ENCODE data around the gene BBS2. TPM values are rescaled to one million over a fixed set of nuclear protein-coding genes. Genes with fewer than 3 reads are reported as not detected.

BBS2 gene
- total RNA-seq, 1 donor: 62.2 TPM

DNA sequence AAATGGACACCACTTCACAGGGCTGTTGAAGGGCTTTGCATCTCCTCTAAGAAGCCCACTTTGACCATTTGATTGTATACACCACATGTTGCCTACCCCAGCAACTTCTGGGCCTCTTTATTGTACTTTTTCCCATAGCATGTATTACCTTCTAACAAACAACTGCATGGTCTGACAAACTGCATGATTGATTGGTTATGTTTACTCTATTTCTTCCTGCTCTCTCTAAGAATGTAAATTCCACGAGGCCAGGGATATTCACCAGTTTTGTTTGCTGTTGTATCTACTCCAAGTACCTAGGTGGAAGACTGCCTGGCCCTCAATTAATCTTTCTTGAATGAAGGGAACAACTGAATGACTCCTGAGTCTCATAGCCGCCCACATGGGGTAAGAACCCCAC, 22.2 kb upstream of the BBS2 start:
- Histone ChIP-seq H3K4me3 (ENCODE audit: insufficient read depth, low read length) (no peak overlapping the region), H3K27me3 (ENCODE audit: insufficient read depth, low read length) (peaks cover 5% of the 10 kb centered on the region), H2AFZ (ENCODE audit: low read length) (no peak overlapping the region), H3K4me2 (ENCODE audit: insufficient read depth, low read length) (no peak overlapping the region), H3K9me3 (ENCODE audit: low read depth, low read length) (no peaks in the 10 kb centered on the region), H3K4me1 (ENCODE audit: insufficient read depth, low read length) (no peaks in the 10 kb centered on the region), H3K36me3 (ENCODE audit: insufficient read depth, low read length) (no peaks in the 10 kb centered on the region), H4K20me1 (ENCODE audit: insufficient read depth, low read length) (no peaks in the 10 kb centered on the region), H3K27ac (ENCODE audit: low read depth, low read length) (no peak overlapping the region), H3K79me2 (ENCODE audit: insufficient read depth, low read length) (no peaks in the 10 kb centered on the region)
- no peak for DNase-seq (ENCODE audit: insufficient read length, low spot score, missing footprints)
- TF ChIP-seq, protein P1, sequence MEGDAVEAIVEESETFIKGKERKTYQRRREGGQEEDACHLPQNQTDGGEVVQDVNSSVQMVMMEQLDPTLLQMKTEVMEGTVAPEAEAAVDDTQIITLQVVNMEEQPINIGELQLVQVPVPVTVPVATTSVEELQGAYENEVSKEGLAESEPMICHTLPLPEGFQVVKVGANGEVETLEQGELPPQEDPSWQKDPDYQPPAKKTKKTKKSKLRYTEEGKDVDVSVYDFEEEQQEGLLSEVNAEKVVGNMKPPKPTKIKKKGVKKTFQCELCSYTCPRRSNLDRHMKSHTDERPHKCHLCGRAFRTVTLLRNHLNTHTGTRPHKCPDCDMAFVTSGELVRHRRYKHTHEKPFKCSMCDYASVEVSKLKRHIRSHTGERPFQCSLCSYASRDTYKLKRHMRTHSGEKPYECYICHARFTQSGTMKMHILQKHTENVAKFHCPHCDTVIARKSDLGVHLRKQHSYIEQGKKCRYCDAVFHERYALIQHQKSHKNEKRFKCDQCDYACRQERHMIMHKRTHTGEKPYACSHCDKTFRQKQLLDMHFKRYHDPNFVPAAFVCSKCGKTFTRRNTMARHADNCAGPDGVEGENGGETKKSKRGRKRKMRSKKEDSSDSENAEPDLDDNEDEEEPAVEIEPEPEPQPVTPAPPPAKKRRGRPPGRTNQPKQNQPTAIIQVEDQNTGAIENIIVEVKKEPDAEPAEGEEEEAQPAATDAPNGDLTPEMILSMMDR (IDR thresholded peaks at IDR 0.05; ENCODE audit: extremely low read depth, low read depth, low read length): no peak

DNA sequence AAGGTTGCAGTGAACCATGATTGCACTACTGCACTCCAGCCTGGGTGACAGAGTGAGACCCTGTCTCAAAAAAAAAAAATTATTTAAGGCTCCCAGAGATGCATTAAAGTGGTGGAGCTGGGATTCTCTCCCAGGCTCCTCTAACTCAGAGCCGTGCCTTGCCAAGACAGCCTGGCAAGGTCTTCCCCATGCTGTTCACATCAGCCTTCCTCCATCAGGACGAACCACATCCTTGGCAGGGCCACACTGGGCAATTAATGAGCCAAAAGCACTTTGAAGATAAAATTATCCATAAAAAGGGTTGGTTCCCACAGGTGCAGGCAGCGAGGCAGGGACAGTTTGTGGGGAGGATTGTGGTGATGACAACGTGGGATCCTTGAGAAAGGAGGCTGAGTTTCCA, 19.8 kb upstream of the BBS2 start:
- Histone ChIP-seq H3K4me2 (ENCODE audit: insufficient read depth, low read length) (no peak overlapping the region), H3K4me3 (ENCODE audit: insufficient read depth, low read length) (no peak overlapping the region)
- TF ChIP-seq, protein P1 (IDR thresholded peaks at IDR 0.05; ENCODE audit: extremely low read depth, low read depth, low read length): no peak

DNA sequence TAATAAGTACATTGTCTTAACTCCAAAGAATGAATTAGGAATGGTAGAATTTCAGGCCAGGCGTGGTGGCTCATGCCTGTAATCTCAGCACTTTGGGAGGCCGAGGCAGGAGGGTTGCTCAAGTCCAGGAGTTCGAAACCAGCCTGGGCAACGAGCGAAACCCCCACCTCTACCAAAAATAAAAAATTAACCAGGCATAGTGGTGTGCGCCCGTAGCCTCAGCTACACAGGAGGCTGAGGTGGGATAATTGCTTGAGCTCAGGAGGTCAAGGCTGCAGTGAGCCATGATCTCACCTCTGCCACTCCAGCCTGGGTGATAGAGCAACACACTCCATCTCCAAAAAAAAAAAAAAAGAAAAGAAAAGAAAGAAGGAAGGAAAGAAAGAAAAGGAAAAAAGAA, 18.5 kb upstream of the BBS2 start:
- H4K20me1 ChIP-seq (ENCODE audit: insufficient read depth, low read length): no peaks in the 10 kb centered on the region
- DNase-seq (ENCODE audit: insufficient read length, low spot score, missing footprints): no peak

More for the DNA sequence above, 19.8 kb upstream of the BBS2 start:
- no peaks in the 10 kb centered on the region for H3K4me1 ChIP-seq (ENCODE audit: insufficient read depth, low read length)
- no peaks in the 10 kb centered on the region for H3K9me3 ChIP-seq (ENCODE audit: low read depth, low read length)
- H3K27me3 ChIP-seq (ENCODE audit: insufficient read depth, low read length): peaks cover 10% of the 10 kb centered on the region
- no peak for DNase-seq (ENCODE audit: insufficient read length, low spot score, missing footprints)
- H4K20me1 ChIP-seq (ENCODE audit: insufficient read depth, low read length): no peaks in the 10 kb centered on the region
- H3K27ac ChIP-seq (ENCODE audit: low read depth, low read length): no peak overlapping the region
- H2AFZ ChIP-seq (ENCODE audit: low read length): peak overlapping the region; percentile 51
- no peaks in the 10 kb centered on the region for H3K36me3 ChIP-seq (ENCODE audit: insufficient read depth, low read length)
- no peaks in the 10 kb centered on the region for H3K79me2 ChIP-seq (ENCODE audit: insufficient read depth, low read length)

DNA sequence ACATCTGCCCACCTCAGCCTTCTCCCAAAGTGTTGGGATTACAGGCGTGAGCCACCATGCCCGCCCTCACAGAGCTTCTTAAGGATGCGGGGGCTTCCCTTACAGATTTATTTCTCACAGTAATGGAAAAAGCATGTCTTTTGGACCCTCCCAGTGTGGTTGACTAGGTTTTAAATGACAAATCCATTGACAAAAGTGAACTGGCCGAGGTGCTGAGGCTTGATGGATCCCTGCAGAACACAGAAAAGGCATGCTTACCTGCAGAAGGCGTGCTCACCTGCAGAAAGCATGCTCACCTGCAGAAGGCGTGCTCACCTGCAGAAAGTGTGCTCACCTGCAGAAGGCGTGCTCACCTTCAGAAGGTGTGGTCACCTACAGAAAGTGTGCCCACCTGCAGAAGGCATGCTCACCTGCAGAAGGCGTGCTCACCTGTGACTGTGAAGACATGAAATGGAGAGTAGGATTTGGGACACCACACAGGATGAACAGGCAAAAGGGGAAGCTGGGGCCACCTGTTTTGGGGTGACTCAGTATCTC, 15.1 kb upstream of the BBS2 start:
- H2AFZ ChIP-seq (ENCODE audit: low read length): no peak overlapping the region
- no peak overlapping the region for H3K4me2 ChIP-seq (ENCODE audit: insufficient read depth, low read length)
- H4K20me1 ChIP-seq (ENCODE audit: insufficient read depth, low read length): no peaks in the 10 kb centered on the region
- H3K4me3 ChIP-seq (ENCODE audit: insufficient read depth, low read length): no peak overlapping the region
- peaks cover 13% of the 10 kb centered on the region for H3K27me3 ChIP-seq (ENCODE audit: insufficient read depth, low read length)
- H3K9me3 ChIP-seq (ENCODE audit: low read depth, low read length): no peaks in the 10 kb centered on the region
- no peaks in the 10 kb centered on the region for H3K4me1 ChIP-seq (ENCODE audit: insufficient read depth, low read length)
- TF ChIP-seq, protein P1 (IDR thresholded peaks at IDR 0.05; ENCODE audit: extremely low read depth, low read depth, low read length): no peak
- H3K27ac ChIP-seq (ENCODE audit: low read depth, low read length): no peak overlapping the region
- H3K79me2 ChIP-seq (ENCODE audit: insufficient read depth, low read length): no peaks in the 10 kb centered on the region
- DNase-seq (ENCODE audit: insufficient read length, low spot score, missing footprints): no peak
- H3K36me3 ChIP-seq (ENCODE audit: insufficient read depth, low read length): no peaks in the 10 kb centered on the region

More for the DNA sequence above, 18.5 kb upstream of the BBS2 start:
- H3K4me3 ChIP-seq (ENCODE audit: insufficient read depth, low read length): no peak overlapping the region
- no peak overlapping the region for H3K27ac ChIP-seq (ENCODE audit: low read depth, low read length)
- H3K9me3 ChIP-seq (ENCODE audit: low read depth, low read length): no peaks in the 10 kb centered on the region
- H3K27me3 ChIP-seq (ENCODE audit: insufficient read depth, low read length): peaks cover 13% of the 10 kb centered on the region
- no peaks in the 10 kb centered on the region for H3K4me1 ChIP-seq (ENCODE audit: insufficient read depth, low read length)
- TF ChIP-seq, protein P1 (IDR thresholded peaks at IDR 0.05; ENCODE audit: extremely low read depth, low read depth, low read length): no peak
- H3K79me2 ChIP-seq (ENCODE audit: insufficient read depth, low read length): no peaks in the 10 kb centered on the region
- no peaks in the 10 kb centered on the region for H3K36me3 ChIP-seq (ENCODE audit: insufficient read depth, low read length)
- no peak overlapping the region for H3K4me2 ChIP-seq (ENCODE audit: insufficient read depth, low read length)
- H2AFZ ChIP-seq (ENCODE audit: low read length): no peak overlapping the region
